Raji (cell line): ENCODE results near the gene CCDC82.

Experiments
- POLR2A ChIP-seq: IDR thresholded peaks from 2 replicates; pipeline ENCODE4 v1.6.1; 2011; ENCODE audit warnings: low read depth, low read length, control low read depth; ENCODE audit not compliant: insufficient read depth

The CCDC82 gene

DNA sequence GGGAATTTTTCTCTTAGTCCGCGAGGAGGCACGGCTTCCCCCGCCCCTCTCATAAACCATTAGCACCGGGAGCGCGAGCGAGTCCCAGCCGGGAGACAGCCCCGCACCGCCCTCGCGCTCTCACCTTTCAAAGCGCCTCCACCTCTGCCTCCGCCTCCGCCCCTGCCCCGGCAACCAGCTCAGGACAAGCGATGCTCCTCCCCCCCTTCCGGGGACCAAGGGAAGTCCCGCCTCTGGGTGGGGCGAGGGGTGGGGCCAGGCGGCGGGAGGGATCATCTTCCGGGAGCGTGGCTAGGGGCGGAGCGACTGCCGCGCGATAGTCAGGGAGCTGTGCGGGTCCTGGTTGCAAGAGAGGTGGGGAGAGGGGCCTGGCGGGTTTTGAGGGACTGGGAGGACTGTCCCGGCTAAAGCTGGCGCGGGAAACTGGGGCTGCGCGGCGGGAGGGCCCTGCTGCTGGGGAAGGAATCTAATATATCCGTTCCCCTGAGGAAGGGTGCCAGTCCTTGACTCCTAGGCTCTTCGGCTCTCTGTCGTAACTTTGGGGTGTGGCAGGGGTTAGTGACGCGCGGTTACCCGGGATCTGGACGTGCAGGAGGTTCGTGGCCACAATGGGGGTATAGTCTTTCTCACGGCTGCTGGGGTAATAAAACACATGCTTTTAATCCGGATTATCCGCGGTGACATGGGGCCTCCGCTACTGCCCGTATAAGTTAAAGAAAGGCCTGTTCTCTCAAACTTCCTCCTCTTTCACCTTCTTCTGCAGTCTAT, at the start of gene CCDC82, which contains the start of gene JRKL:
TSS of gene CCDC82 (minus strand) at position 193 of the 768 bp plus-strand sequence. CDS start 5,165 bp downstream, outside the sequence.
TSS of gene JRKL (plus strand) at position 294 of the 768 bp plus-strand sequence. CDS start 637 bp downstream, outside the sequence.
- TF ChIP-seq POLR2A, result peak; percentile 77

DNA sequence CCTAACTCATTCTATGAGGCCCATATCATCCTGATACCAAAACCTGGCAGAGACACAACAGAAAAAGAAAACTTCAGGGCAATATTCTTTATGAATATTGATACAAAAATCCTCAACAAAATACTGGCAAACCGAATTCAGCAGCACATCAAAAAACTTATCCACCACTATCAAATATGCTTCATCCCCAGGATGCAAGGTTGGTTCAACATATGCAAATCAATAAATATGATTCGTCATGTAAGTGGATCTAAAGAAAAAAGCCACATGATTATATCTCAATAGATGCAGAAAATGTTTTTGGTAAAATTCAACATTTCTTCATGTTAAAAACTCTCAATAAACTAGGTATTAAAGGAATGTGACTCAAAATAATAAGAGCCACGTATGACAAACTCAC, 41.0 kb upstream of the CCDC82 start:
- no peak for TF ChIP-seq POLR2A

DNA sequence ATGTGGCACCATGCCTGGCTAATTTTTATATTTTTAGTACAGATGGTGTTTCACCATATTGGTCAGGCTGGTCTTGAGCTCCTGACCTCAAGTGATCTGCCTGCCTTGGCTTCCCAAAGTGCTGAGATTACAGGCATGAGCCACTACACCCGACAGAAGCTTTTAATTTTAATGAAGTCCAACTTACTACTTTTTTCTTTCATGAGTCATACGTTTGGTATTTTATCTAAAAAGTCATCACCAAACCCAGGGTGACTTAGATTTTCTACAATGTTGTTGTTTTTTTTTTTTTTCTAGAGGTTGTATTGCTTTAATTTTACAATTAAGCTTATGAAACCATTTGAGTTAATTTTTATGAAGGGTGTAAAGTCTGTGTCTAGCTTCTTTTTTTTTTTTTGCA, 35.0 kb upstream of the CCDC82 start:
- TF ChIP-seq POLR2A, result no peak

DNA sequence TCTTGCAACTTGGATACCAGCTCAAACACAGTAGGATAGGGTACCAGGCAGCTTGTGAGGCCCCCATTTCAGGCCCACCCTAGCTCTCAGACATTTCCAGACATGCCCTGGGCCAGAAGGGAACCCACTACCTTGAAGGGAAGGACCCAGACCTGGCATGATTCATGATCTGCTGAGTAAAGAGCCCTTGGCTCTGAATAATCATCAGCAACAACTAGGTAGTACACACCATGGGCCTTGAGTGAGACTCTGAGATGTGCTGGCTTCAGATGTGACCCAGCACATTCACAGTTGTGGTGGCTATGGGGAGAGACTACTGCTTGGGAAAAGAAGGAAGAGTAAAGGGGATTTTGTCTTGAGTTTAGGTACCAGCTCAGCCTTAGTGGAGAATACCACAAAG, 23.7 kb upstream of the CCDC82 start:
- no peak for TF ChIP-seq POLR2A

DNA sequence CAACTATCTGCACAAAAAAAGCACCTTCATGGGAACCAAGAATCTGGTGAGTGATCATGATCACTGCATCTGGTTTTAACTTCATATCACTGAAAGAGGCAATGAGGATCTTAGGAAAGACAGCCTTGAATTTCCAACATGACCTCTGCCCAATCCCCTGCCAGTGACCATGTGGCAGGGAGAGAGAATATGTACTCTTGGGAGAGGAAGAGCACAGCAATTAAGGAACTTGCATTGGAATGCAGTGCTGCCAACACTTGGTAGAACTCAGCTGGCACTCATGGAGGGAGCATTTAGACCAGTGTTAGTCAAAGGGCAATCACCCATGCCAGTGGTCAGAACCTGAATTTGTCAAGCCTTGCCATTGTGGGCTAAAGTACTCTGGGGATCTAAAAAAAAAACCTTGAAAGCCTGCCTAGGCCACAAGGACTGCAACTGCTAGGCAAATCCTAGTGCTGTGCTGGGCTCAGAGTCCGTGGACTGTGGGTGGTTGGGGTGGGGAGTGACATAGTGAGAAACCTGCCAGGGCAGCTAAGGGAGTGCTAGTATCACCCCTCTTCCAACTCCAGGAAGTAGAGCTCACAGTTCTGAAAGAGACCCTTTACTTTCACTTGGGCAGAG, 23.2 kb upstream of the CCDC82 start:
- no peak for TF ChIP-seq POLR2A

DNA sequence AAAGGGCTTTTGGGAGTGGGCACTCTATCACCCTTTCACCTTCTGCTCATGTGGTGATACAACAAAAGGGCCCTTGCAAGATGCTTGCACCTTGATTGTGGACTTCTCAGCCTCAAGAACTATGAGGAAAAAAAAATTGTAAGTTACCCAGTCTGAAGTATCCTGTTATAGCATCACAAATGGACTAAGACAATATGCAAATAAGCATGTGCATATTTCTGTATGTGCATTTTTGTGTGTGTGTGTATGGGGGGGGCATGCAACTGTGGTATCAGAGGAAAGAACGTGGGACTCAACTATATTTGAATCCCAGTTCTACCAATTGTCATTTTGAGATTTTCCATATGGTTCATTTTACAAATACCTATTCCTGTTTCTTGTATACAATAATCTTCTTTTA, 11.0 kb upstream of the CCDC82 start:
- no peak for TF ChIP-seq POLR2A

DNA sequence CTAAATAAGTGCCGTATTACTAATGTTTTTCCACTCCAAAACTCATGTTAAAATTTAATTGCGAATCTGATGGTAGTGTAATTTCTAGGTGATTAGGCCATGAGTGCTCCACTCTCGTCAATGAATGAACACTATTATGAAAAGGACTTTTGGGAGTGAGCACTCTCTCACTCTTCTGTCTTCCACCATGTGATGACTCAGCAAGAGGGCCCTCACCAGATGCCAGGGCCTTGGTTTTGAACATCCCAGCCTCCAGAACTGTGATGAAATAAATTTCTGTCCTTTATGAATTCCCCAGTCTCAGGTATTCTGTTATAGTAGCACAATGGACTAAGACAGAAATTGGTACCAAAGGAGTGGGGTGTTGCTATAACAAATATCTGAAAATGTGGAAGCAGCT, 8.2 kb upstream of the CCDC82 start:
- no peak for TF ChIP-seq POLR2A

DNA sequence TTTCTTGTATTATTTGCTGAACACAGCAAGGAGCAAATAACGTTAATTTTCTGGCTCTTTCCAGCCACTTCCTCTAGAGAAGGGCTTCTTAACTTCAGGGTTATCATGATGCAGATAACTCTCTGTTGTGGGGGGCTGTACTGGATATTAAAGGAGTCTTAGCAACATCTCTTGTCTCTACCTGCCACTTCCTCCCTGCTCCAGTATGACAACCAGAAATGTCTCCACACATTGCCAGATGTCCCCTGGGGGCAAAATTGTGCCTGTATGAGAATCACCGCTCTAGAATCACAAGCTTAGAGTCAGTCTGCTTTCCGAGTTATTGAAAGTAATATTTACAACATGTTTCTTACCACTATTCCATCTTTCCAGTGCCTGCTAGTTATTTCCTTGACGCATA, 6.9 kb upstream of the CCDC82 start:
- no peak for TF ChIP-seq POLR2A

DNA sequence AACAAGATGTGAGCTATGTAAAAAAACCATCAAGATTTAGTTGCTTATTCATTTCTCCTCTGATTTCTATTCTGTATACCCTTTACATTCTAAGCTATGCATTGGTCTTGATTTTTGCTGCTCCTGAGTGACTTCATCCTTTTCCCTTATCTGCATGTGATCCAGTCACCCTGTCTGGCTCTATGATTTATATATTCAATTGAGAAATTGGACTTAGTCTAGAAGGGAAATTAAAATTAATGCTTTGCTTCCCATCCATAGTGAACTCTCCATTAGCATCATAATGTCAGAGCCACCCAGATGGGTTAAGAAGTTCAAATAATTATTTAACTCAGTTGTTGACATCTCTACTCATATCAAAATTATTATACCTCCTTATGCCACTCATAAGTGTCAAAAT, 5.1 kb upstream of the CCDC82 start:
- TF ChIP-seq POLR2A, result no peak

DNA sequence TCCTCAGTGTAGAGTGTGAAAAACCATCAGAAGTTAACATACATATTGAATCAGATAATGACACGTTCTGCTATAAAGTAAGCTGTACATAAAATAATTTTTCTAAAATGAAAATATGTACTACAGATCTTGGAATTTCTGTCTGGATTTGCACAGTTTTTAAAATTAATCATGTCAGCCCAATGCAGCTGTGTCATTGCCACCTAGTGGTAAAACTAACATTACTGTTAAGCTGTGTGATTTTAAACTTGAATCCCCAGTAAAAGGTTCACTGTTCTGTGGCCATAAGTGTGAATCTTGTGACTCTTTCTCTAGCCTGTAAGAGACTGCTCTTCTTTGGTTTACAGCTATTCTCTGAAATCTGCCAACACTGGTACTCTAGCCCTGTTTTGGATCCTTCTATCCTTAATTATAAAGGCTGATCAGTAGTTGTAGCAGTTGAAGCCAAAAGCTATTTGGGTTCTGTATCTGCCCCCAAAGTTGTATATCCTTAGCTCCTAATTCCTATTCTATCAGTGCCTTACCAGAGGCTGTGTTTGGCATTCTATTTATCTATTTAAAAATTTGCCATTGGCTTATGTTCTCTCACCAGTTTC, 4.1 kb upstream of the CCDC82 start:
- no peak for TF ChIP-seq POLR2A

DNA sequence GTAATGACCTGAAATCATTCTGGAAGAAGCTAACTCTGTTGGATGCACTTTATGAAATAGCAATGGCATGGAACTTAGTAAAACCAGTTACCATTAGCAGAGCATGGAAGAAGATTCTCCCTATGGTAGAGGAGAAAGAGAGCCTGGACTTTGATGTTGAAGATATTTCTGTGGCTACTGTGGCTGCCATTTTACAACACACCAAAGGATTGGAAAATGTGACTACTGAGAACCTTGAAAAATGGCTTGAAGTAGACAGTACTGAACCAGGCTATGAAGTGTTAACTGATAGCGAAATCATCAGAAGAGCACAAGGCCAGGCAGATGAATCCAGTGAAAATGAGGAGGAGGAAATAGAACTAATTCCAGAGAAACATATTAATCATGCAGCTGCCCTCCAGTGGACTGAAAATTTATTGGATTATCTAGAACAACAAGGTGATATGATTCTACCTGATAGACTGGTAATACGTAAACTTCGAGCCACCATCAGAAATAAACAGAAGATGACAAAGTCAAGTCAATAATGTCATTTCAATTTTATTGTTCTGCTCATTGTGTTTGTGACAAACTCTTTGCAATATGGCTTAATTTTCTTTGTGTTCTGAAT, 2.1 kb upstream of the CCDC82 start:
- no peak for TF ChIP-seq POLR2A

DNA sequence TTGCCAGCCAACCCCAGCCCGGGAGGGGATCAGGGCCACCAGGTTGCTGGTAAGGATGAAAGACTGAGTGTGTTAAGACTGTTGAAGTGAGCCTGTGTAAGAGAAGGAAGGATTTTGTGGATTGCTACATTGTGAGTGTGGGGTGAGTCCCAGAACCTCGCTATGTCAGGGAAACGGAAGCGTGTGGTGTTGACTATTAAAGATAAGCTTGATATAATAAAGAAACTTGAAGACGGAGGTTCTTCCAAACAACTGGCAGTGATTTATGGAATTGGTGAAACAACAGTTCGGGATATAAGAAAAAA, 728 bp upstream of the CCDC82 start:
- no peak for TF ChIP-seq POLR2A

DNA sequence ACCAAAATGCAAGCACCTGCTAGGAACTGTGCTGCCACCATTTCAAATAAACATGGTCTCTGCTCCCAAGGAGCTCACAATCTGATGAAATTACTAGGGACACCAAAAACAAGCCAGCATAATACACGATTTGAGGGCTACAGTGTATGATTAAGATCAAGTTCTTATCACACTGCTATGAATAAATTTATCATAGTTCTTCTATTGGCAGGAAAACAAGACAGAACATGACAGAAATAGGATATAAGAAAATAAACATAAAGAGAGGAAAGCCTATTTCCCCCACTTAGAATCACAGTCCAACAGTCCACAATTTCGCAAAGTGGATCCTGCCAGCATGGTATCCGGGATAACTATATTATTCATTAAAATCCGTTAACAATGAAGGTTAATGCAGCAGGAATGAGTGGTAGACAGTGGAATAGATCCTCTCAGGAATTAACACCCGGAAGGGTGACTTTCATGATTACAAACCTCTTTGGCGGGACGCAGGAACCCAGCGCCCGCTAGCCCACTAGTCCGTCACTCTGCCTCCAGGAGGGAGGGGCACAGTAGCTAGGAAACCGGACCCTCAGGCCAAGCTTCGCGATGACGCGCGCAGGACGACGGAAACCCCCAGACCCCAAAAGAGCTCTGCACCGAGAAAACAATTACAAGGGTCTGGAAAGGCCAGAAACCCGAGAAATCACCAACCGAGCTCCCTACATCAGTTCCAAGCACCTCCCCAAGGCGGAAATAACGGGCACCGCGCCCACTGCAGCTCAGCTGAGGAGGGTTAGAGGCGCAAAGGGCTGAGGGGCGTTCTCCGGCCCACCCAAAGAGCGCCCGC, 607 bp downstream of the CCDC82 start:
- no peak for TF ChIP-seq POLR2A

DNA sequence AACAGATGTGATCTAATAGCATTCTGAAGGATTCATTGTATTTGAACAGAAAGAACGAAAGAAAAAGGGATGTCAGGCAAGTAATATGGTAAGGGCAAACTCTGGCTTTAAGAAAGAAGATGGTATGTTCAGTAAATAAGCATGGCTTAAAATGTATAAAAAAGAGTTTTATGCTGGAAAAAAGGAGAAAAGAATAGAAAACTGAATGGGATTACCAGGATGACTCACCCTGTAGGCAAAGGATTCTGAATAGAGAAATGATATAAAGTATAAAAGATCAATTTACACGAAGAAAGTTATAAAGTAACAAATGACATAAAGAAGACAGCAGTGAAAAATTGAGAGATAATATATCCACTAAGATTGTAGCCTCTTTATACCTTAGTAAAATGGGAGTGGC, 4.5 kb downstream of the CCDC82 start:
- no peak for TF ChIP-seq POLR2A

DNA sequence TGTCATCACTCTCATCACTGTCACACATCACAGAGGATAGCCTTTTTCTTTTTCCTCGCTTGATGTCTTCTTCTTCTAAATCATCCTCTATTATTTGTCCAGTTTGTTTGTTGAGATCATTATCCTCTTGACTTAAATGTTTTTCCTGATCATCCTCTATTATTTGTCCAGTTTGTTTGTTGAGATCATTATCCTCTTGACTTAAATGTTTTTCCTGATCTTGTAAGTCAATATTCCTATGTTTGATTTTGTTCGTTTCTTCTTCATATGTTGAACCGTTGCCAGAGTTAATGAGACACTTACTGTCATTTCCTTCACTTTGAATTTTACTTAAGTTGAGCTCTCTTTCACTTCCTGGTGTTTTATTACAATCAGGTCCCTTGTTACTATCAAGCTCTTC, 5.6 kb downstream of the CCDC82 start:
- no peak for TF ChIP-seq POLR2A
